ENCODE data around the gene PRUNE2. TPM values are rescaled to one million over a fixed set of nuclear protein-coding genes. Genes with fewer than 3 reads are reported as not detected.

PRUNE2 gene
- total and polyA plus RNA-seq, 12 donors = 1.9 to 68.0 (median 11.2) TPM

DNA sequence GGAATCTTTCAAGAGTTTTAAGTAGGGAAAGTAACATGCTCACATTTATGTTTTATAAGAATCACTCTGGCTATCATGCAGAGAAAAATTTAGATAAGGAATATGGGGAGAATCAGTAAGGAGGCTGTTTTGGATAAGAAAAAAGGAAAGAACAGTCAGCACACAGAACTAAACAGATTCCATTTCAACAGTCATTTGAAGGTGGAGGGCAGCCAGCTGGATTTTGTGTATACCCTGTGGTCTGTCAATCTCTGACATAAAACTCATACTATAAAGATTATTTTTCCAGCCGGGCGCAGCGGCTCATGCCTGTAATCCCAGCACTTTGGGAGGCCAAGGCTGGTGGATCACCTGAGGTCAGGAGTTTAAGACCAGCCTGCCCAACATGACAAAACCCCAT lies 77.5 kb downstream of the PRUNE2 start:
- H3K4me3 ChIP-seq = no peak overlapping the region
- WGBS, 4 donors = 77 to 86% (median 81%) methylated on average over 3 of the region's 3 CpGs
- TF ChIP-seq, protein P1, sequence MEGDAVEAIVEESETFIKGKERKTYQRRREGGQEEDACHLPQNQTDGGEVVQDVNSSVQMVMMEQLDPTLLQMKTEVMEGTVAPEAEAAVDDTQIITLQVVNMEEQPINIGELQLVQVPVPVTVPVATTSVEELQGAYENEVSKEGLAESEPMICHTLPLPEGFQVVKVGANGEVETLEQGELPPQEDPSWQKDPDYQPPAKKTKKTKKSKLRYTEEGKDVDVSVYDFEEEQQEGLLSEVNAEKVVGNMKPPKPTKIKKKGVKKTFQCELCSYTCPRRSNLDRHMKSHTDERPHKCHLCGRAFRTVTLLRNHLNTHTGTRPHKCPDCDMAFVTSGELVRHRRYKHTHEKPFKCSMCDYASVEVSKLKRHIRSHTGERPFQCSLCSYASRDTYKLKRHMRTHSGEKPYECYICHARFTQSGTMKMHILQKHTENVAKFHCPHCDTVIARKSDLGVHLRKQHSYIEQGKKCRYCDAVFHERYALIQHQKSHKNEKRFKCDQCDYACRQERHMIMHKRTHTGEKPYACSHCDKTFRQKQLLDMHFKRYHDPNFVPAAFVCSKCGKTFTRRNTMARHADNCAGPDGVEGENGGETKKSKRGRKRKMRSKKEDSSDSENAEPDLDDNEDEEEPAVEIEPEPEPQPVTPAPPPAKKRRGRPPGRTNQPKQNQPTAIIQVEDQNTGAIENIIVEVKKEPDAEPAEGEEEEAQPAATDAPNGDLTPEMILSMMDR (IDR thresholded peaks at IDR 0.05) = no peak
- no peak for TF ChIP-seq POLR2A (IDR thresholded peaks at IDR 0.05)
- H3K27me3 ChIP-seq = no peaks in the 10 kb centered on the region
- H3K36me3 ChIP-seq (replicated peaks in 1 of 2) = no peaks in the 10 kb centered on the region
- H3K4me1 ChIP-seq (replicated peaks in 1 of 2) = no peaks in the 10 kb centered on the region
- no peak for DNase-seq
- no peaks in the 10 kb centered on the region for H3K9me3 ChIP-seq (replicated peaks in 1 of 3)
- H3K27ac ChIP-seq = no peak overlapping the region
- intact Hi-C loops (cut with DNase I) = no loop called here

DNA sequence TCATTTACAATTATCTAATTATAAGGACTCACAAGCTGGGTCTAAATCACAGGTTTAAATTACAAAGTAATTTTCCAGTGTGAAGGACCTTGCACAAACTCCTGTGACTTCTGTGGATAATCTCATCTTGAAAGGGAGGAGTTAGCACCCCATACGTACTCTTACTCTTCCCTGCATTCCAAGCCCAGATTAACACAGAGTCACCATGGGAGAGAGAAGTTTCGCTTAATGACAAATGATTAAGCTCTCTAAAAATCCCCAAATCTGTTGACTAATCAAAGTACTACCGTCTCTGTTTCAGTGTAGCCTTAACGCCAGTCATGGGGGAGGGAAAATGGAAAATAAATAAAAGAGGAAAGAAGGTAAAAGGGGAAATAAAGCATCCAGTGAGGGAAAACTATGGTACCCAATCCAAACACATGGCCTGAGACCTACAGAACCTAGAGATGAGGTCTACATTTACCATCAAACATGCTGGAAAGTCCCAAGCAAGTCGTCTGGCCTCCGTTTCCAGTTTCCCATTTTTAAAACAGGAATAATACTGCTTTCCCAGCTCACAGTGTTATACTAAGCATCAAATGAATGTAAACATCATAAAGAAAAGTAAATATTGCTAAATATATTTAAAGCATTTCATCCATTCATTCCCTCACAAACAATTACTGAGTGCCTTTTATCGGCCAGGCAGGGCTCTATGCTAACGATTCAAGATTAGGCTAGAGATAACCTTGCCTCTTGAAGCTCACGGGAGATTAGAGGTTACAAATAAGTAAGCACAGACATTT lies 78.4 kb downstream of the PRUNE2 start:
- intact Hi-C loops (cut with DNase I) = no loop called here
- no peak for DNase-seq
- Histone ChIP-seq H3K4me3 (no peak overlapping the region), H3K4me1 (replicated peaks in 1 of 2) (no peaks in the 10 kb centered on the region), H3K27me3 (no peaks in the 10 kb centered on the region), H3K9me3 (replicated peaks in 1 of 3) (no peaks in the 10 kb centered on the region), H3K27ac (no peak overlapping the region), H3K36me3 (replicated peaks in 1 of 2) (no peaks in the 10 kb centered on the region)
- TF ChIP-seq, protein P1 (IDR thresholded peaks at IDR 0.05) = no peak
- no peak for TF ChIP-seq POLR2A (IDR thresholded peaks at IDR 0.05)
- WGBS, 4 donors = 76 to 85% (median 84%) methylated on average over 9 of the region's 9 CpGs

DNA sequence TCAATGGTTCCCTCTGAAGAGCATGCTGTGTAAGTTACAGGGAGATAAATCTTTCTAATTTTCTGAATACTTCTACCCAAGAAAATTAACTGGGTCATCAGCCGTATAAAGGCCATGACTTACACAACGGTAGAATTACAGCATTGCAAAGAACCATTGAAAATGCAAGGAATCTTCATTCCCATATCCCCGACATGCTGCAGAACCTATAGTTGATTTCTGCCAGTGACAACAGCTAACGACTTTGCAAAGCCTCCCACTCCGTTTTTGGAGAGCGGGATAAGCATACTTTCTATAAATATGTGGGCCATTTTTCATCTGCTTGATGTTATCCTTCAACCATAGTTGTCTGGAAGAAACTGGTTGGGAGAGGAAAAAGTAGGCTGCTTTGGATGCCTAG lies 85.5 kb downstream of the PRUNE2 start:
- 69 to 78% (median 72%) methylated on average over 6 of the region's 6 CpGs for WGBS, 4 donors
- no peak overlapping the region for H3K4me3 ChIP-seq
- intact Hi-C loops (cut with DNase I) = no loop called here
- H3K36me3 ChIP-seq (replicated peaks in 1 of 2) = no peaks in the 10 kb centered on the region
- no peaks in the 10 kb centered on the region for H3K9me3 ChIP-seq (replicated peaks in 1 of 3)
- TF ChIP-seq, protein P1 (IDR thresholded peaks at IDR 0.05) = no peak
- H3K27me3 ChIP-seq = no peaks in the 10 kb centered on the region
- no peak for DNase-seq
- H3K27ac ChIP-seq = no peak overlapping the region
- peaks cover 0 to 13% of the 10 kb centered on the region in 2 donors for H3K4me1 ChIP-seq (replicated peaks in 1 of 2)

- no peaks in the 10 kb centered on the region for H3K9me3 ChIP-seq (replicated peaks in 1 of 3)
- no peak overlapping the region for H3K4me3 ChIP-seq
- H3K36me3 ChIP-seq (replicated peaks in 1 of 2) = no peaks in the 10 kb centered on the region
- peak; percentile 90 to 97 (median 95) for DNase-seq
- peak overlapping the region in 4 of 5 donors; percentile 28 to 85 (median 60) for H3K27ac ChIP-seq
- peaks cover 0 to 13% of the 10 kb centered on the region in 2 donors for H3K4me1 ChIP-seq (replicated peaks in 1 of 2)
- TF ChIP-seq POLR2A (IDR thresholded peaks at IDR 0.05) = peak in 1 of 2 donors; percentile 49
- TF ChIP-seq, protein P1 (IDR thresholded peaks at IDR 0.05) = no peak
- intact Hi-C loops (cut with DNase I) = no loop called here
- WGBS, 4 donors = 38 to 55% (median 40%) methylated on average over 4 of the region's 4 CpGs
- no peaks in the 10 kb centered on the region for H3K27me3 ChIP-seq
Measured at GRCh38 chr9:76818271-76818670, 87.6 kb downstream of the PRUNE2 start.

Data from adrenal gland (tissue), 12 donors.